ENCODE data around the gene DGKB.

DNA sequence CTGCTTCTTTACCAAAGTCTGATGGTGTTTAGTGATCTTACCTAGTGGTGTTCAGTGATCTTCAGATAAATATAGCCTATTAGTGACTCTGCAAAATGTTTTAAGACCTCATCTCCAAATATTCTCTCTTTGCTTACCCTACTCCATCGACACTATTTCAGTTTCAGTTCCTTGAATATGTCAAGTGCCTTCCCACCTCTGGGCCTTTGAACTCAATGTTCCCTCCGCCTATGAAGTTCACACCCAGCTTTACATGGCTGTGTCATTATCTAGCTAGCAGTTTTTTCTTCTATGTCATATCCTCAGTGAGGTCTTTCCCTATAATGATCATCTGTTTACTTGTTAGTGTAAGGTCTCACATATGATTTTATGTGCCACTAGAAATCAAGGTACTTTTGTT, 322.6 kb downstream of the DGKB start:
- TF ChIP-seq EZH2 (IDR thresholded peaks at IDR 0.05) (no peak), CTCF (IDR thresholded peaks at IDR 0.05) (no peak)
